Lower lobe of right lung (tissue), 2 donors: ENCODE results near the gene DYNC1I2. TPM values are rescaled to one million over a fixed set of nuclear protein-coding genes. Genes with fewer than 3 reads are reported as not detected.

ENCODE experiments used
- ATAC-seq, 2 donors: fragments of 200-7000 bp; cut with Tn5 transposase; one replicate each; pipeline ENCODE4 v1.9.1; 2020 to 2022; ENCODE audit warnings: mild to moderate bottlenecking in 2 of 2, moderate library complexity in 2 of 2
- DNase-seq: peaks from one replicate; pipeline ENCODE4 v3.0.0-alpha.2; 2020
- H3K27ac ChIP-seq: fragments of 200-600 bp; one replicate; pipeline ENCODE4 v1.8.0; 2022
- H3K27me3 ChIP-seq: fragments of 200-600 bp; one replicate; pipeline ENCODE4 v1.8.0; 2022; ENCODE audit warnings: low read depth
- H3K36me3 ChIP-seq: fragments of 200-600 bp; one replicate; pipeline ENCODE4 v1.8.0; 2022; ENCODE audit warnings: mild to moderate bottlenecking
- H3K4me1 ChIP-seq: fragments of 200-600 bp; one replicate; pipeline ENCODE4 v1.8.0; 2022
- H3K4me3 ChIP-seq: fragments of 200-600 bp; one replicate; pipeline ENCODE4 v1.8.0; 2022; ENCODE audit warnings: mild to moderate bottlenecking
- H3K9me3 ChIP-seq: fragments of 200-600 bp; one replicate; pipeline ENCODE4 v1.8.0; 2022
- CTCF ChIP-seq: fragments of 200-600 bp; IDR thresholded peaks from one replicate; pipeline ENCODE4 v1.8.0; 2022; ENCODE audit warnings: antibody characterized with exemption, mild to moderate bottlenecking
- intact Hi-C: fragments of 100-400 bp; cut with DNase I; formaldehyde crosslinking; loops from one replicate; pipeline ENCODE4 v1.11.0; 2022
- total RNA-seq: library from RNA; stranded (reverse); fragmentation: NEBNext Ultra II Directional; extraction: Animal tissue kit (Norgen Biotek cat#: 25700); gene quantifications from one replicate; pipeline ENCODE4 v1.2.1, GENCODE V29; 2021
- donor health status: DM: no; HTN: yes; CAD: no; lungs with severe emphysema.

The DYNC1I2 gene
- total RNA-seq, 1 donor from 2014 or later, result 77.2 TPM

- ATAC-seq (no peak), DNase-seq (no peak)
- H3K27ac ChIP-seq, result no peak overlapping the region
- no peak overlapping the region for H3K4me3 ChIP-seq
- TF ChIP-seq CTCF, result no peak
- H3K36me3 ChIP-seq, result no peaks in the 10 kb centered on the region
- no peaks in the 10 kb centered on the region for H3K4me1 ChIP-seq
- H3K27me3 ChIP-seq, result peaks cover 3% of the 10 kb centered on the region
- no peaks in the 10 kb centered on the region for H3K9me3 ChIP-seq
- intact Hi-C loops, result no loop called here
Measured at GRCh38 chr2:171678619-171679018, 8.7 kb upstream of the DYNC1I2 start.

- no peaks in the 10 kb centered on the region for H3K27me3 ChIP-seq
- peaks cover 24% of the 10 kb centered on the region for H3K36me3 ChIP-seq
- intact Hi-C loops, result no loop called here
- ATAC-seq, result peak in 1 of 2 donors; percentile 20
- H3K27ac ChIP-seq, result peak overlapping the region; percentile 84
- DNase-seq, result no peak
- no peaks in the 10 kb centered on the region for H3K9me3 ChIP-seq
- H3K4me1 ChIP-seq, result peaks cover 33% of the 10 kb centered on the region
- no peak for TF ChIP-seq CTCF
- peak overlapping the region; percentile 97 for H3K4me3 ChIP-seq
Measured at GRCh38 chr2:171688129-171688465, 828 bp downstream of the DYNC1I2 start.

- H3K27ac ChIP-seq, result no peak overlapping the region
- H3K4me3 ChIP-seq, result no peak overlapping the region
- H3K36me3 ChIP-seq, result peaks cover 65% of the 10 kb centered on the region
- TF ChIP-seq CTCF, result no peak
- DNase-seq (no peak), ATAC-seq (no peak)
- H3K4me1 ChIP-seq, result peaks cover 33% of the 10 kb centered on the region
- intact Hi-C loops, result no loop called here
- H3K27me3 ChIP-seq, result no peaks in the 10 kb centered on the region
- H3K9me3 ChIP-seq, result no peaks in the 10 kb centered on the region
Measured at GRCh38 chr2:171692331-171692730, 5.1 kb downstream of the DYNC1I2 start.

GRCh38 chr2:171702781-171703556 is 15.7 kb downstream of the DYNC1I2 start:
- ATAC-seq, result no peak
- peaks cover 20% of the 10 kb centered on the region for H3K36me3 ChIP-seq
- intact Hi-C loops, result loop anchor here (10.0 kb wide), 1 partner anchor 422 kb away; no protein-coding TSS in a partner anchor
- no peaks in the 10 kb centered on the region for H3K27me3 ChIP-seq
- no peak for DNase-seq
- H3K9me3 ChIP-seq, result no peaks in the 10 kb centered on the region
- H3K4me1 ChIP-seq, result no peaks in the 10 kb centered on the region
- H3K4me3 ChIP-seq, result no peak overlapping the region
- TF ChIP-seq CTCF, result no peak
- H3K27ac ChIP-seq, result no peak overlapping the region

- peak; percentile 39 for TF ChIP-seq CTCF
- intact Hi-C loops, result loop anchor here (10.0 kb wide), 1 partner anchor 421 kb away; no protein-coding TSS in a partner anchor
- Histone ChIP-seq H3K4me3 (no peak overlapping the region), H3K4me1 (no peaks in the 10 kb centered on the region), H3K27ac (no peak overlapping the region), H3K9me3 (no peaks in the 10 kb centered on the region), H3K36me3 (peaks cover 24% of the 10 kb centered on the region), H3K27me3 (no peaks in the 10 kb centered on the region)
- no peak for DNase-seq
- ATAC-seq, result no peak
Measured at GRCh38 chr2:171703574-171704347, 16.5 kb downstream of the DYNC1I2 start.
